Endodermal cell (in vitro differentiated cells): ENCODE results near the gene WDR54. TPM values are rescaled to one million over a fixed set of nuclear protein-coding genes. Genes with fewer than 3 reads are reported as not detected.

Experiments
- DNase-seq: peaks from one replicate; pipeline ENCODE4 v3.0.0-alpha.2; 2017
- H3K27ac ChIP-seq: 2 replicates; pipeline ENCODE4 v1.5.1; 2013; ENCODE audit warnings: mild to moderate bottlenecking, low read depth, low read length, moderate library complexity
- H3K27me3 ChIP-seq: 2 replicates; pipeline ENCODE4 v1.6.1; 2013; ENCODE audit warnings: mild to moderate bottlenecking, low read length, moderate library complexity; ENCODE audit not compliant: insufficient read depth, control insufficient read depth, poor library complexity, severe bottlenecking
- H3K36me3 ChIP-seq: 2 replicates; pipeline ENCODE4 v1.7.0; 2013; ENCODE audit warnings: mild to moderate bottlenecking, low read length, moderate library complexity; ENCODE audit not compliant: control insufficient read depth, insufficient read depth
- H3K4me1 ChIP-seq: one replicate; pipeline ENCODE4 v1.7.0; 2013; ENCODE audit warnings: low read length; ENCODE audit not compliant: control insufficient read depth, insufficient read depth
- H3K4me3 ChIP-seq: 2 replicates; pipeline ENCODE4 v1.5.1; 2013; ENCODE audit warnings: mild to moderate bottlenecking, low read length, moderate library complexity
- H3K9ac ChIP-seq: 2 replicates; pipeline ENCODE4 v1.6.1; 2013; ENCODE audit warnings: mild to moderate bottlenecking, low read length, moderate library complexity; ENCODE audit not compliant: poor library complexity, severe bottlenecking; ENCODE audit errors: extremely low read depth
- H3K9me3 ChIP-seq: 2 replicates; pipeline ENCODE4 v1.6.1; 2013; ENCODE audit warnings: mild to moderate bottlenecking, low read length, moderate library complexity; ENCODE audit not compliant: control insufficient read depth
- H3K27ac Mint-ChIP-seq: 2 replicates; pipeline ENCODE4 v1.8.0; 2020; ENCODE audit warnings: mixed read lengths
- H3K27me3 Mint-ChIP-seq: 2 replicates; pipeline ENCODE4 v1.8.0; 2021; ENCODE audit warnings: mild to moderate bottlenecking, mixed read lengths; ENCODE audit not compliant: insufficient read depth
- H3K36me3 Mint-ChIP-seq: 2 replicates; pipeline ENCODE4 v1.8.0; 2020; ENCODE audit warnings: low read depth, mixed read lengths
- H3K4me1 Mint-ChIP-seq: 2 replicates; pipeline ENCODE4 v1.8.0; 2020; ENCODE audit warnings: mixed read lengths
- H3K4me3 Mint-ChIP-seq: 2 replicates; pipeline ENCODE4 v1.8.0; 2020; ENCODE audit warnings: mild to moderate bottlenecking, moderate library complexity, mixed read lengths
- H3K9me3 Mint-ChIP-seq: 2 replicates; pipeline ENCODE4 v1.8.0; 2020; ENCODE audit warnings: mild to moderate bottlenecking, mixed read lengths
- CTCF ChIP-seq: fragments of 200-600 bp; sonication (generic); conservative IDR thresholded peaks from 2 replicates; pipeline ENCODE4 v1.5.0; 2021; ENCODE audit warnings: antibody characterized with exemption, mild to moderate bottlenecking
- WGBS, 2 experiments: methylation state at CpG; one replicate each; pipeline versions ENCODE4 v1.1.5 to v1.1.7; 2013; ENCODE audit warnings: missing lambda C conversion rate in 2 of 2, mixed read lengths in 1 of 2; ENCODE audit not compliant: insufficient coverage in 1 of 2, insufficient read length in 1 of 2; 5-methylcytosine and 5-hydroxymethylcytosine counted together
- total RNA-seq, 2 donors: library from RNA; stranded (reverse); fragmentation: NEBNext Ultra II Directional in 1 of 2; extraction: Animal tissue kit (Norgen Biotek cat#: 25700) in 1 of 2; gene quantifications; 2 replicates in 1 of 2; 3 replicates in 1 of 2; pipeline ENCODE4 v1.2.1, GENCODE V29; 2021

Gene WDR54
- total RNA-seq, 2 donors from 2014 or later, result 43.1 to 69.4 TPM

- Mint-ChIP-seq H3K4me3 (no peak overlapping the region), H3K36me3 (peaks cover 9% of the 10 kb centered on the region), H3K27ac (no peak overlapping the region), H3K4me1 (peaks cover 12% of the 10 kb centered on the region), H3K27me3 (no peaks in the 10 kb centered on the region), H3K9me3 (no peaks in the 10 kb centered on the region)
- WGBS, 2 experiments, result 82 to 92% methylated on average over 3 to 8 of the region's 8 CpGs
- no peaks in the 10 kb centered on the region for H3K9me3 ChIP-seq
- no peak overlapping the region for H3K27ac ChIP-seq
- peaks cover 4% of the 10 kb centered on the region for H3K4me1 ChIP-seq
- no peak for DNase-seq
- no peak for TF ChIP-seq CTCF
- H3K36me3 ChIP-seq, result peaks cover 28% of the 10 kb centered on the region
- no peak overlapping the region for H3K4me3 ChIP-seq
- no peaks in the 10 kb centered on the region for H3K27me3 ChIP-seq
- H3K9ac ChIP-seq, result no peak overlapping the region
These were observed 36.1 kb upstream of the WDR54 start for GRCh38 chr2:74385396-74385795.

- H3K9ac ChIP-seq, result no peak overlapping the region
- H3K4me1 ChIP-seq, result no peaks in the 10 kb centered on the region
- no peak overlapping the region for H3K4me3 Mint-ChIP-seq
- H3K36me3 ChIP-seq, result peaks cover 20% of the 10 kb centered on the region
- H3K27me3 ChIP-seq, result no peaks in the 10 kb centered on the region
- H3K9me3 Mint-ChIP-seq, result no peaks in the 10 kb centered on the region
- no peaks in the 10 kb centered on the region for H3K27me3 Mint-ChIP-seq
- no peak for TF ChIP-seq CTCF
- DNase-seq, result no peak
- no peak overlapping the region for H3K27ac Mint-ChIP-seq
- H3K27ac ChIP-seq, result no peak overlapping the region
- H3K9me3 ChIP-seq, result no peaks in the 10 kb centered on the region
- WGBS, 2 experiments, result 98 to 100% methylated on average over 1 of the region's 1 CpG
- H3K4me1 Mint-ChIP-seq, result peaks cover 7% of the 10 kb centered on the region
- H3K4me3 ChIP-seq, result no peak overlapping the region
- peaks cover 9% of the 10 kb centered on the region for H3K36me3 Mint-ChIP-seq
These were observed 34.2 kb upstream of the WDR54 start for GRCh38 chr2:74387346-74387745.

GRCh38 chr2:74390606-74391005 lies 30.9 kb upstream of the WDR54 start:
- no peaks in the 10 kb centered on the region for H3K4me1 ChIP-seq
- DNase-seq, result no peak
- H3K4me3 ChIP-seq, result peak overlapping the region; percentile 93
- H3K9ac ChIP-seq, result peak overlapping the region; percentile 95
- no peaks in the 10 kb centered on the region for H3K36me3 Mint-ChIP-seq
- no peak overlapping the region for H3K27ac Mint-ChIP-seq
- H3K4me3 Mint-ChIP-seq, result peak overlapping the region; percentile 83
- WGBS, 2 experiments, result 69 to 76% methylated on average over 4 to 5 of the region's 5 CpGs
- H3K9me3 Mint-ChIP-seq, result no peaks in the 10 kb centered on the region
- H3K27me3 Mint-ChIP-seq, result peaks cover 2% of the 10 kb centered on the region
- H3K27ac ChIP-seq, result no peak overlapping the region
- peaks cover 13% of the 10 kb centered on the region for H3K36me3 ChIP-seq
- peaks cover 7% of the 10 kb centered on the region for H3K4me1 Mint-ChIP-seq
- no peaks in the 10 kb centered on the region for H3K9me3 ChIP-seq
- no peaks in the 10 kb centered on the region for H3K27me3 ChIP-seq
- no peak for TF ChIP-seq CTCF
